ENCODE data around the gene SEMG1.
A peak's percentile ranks its signal among the peaks of the same experiment; 100 is the strongest.

Gene SEMG1

DNA sequence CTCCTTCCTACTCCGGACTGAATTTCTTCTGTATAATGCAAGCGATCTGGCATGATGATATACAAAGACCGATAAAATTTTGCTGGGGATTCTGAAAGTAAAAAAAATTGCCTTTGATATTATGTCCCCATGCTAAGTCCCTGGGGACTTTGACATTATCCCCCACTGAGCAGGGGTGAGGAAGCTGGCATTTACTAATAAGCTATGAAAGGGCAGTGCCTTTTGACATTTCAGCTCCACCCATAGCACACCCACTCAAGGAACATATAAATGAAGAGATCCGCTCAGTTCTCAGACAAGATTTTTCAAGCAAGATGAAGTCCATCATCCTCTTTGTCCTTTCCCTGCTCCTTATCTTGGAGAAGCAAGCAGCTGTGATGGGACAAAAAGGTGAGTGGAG lies 14.2 kb downstream of the SEMG1 start, which contains the start of gene SEMG2:
SEMG2 (plus strand) TSS at position 298 of the 400 bp plus-strand sequence; CDS start at position 315, 17 bp downstream.
- WGBS (ENCODE audit: insufficient coverage): 100% methylated on average over 2 of the region's 4 CpGs

DNA sequence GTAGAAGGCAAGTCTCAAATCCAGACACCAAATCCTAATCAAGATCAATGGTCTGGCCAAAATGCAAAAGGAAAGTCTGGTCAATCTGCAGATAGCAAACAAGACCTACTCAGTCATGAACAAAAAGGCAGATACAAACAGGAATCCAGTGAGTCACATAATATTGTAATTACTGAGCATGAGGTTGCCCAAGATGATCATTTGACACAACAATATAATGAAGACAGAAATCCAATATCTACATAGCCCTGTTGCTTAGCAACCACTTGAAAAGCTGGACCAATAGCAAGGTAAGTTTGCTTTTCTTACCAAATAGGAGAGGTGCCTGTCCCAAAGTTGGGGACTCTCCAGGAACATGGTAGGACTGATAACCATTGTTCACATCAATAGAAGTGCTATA lies 16.3 kb downstream of the SEMG1 start:
- POLR2A ChIA-PET: no interaction called here
- Histone ChIP-seq H3K27me3 (replicated peaks in 2 of 5; ENCODE audit: control insufficient read depth in 4 of 5, insufficient read depth in 5 of 5, low read length in 4 of 5) (peaks cover 4 to 22% (median 15%) of the 10 kb centered on the region in 5 experiments), H3K9me3 (ENCODE audit: control extremely low read depth in 1 of 5, control insufficient read depth in 4 of 5, insufficient read depth in 2 of 5, low read depth in 1 of 5, low read length in 4 of 5) (peaks cover 0 to 2% (median 0%) of the 10 kb centered on the region in 5 experiments), H3K4me3 (ENCODE audit: control insufficient read depth in 1 of 7, extremely low read depth in 1 of 7, insufficient read depth in 4 of 7, low read depth in 2 of 7, low read length in 6 of 7) (no peak overlapping the region), H3K36me3 (ENCODE audit: control insufficient read depth in 4 of 4, insufficient read depth in 4 of 4, low read length in 3 of 4) (no peaks in the 10 kb centered on the region), H3K27ac (ENCODE audit: insufficient read depth in 1 of 2, low read depth in 1 of 2, low read length in 2 of 2, poor library complexity in 1 of 2, severe bottlenecking in 2 of 2) (no peak overlapping the region), H3K4me1 (ENCODE audit: control extremely low read depth in 1 of 4, control insufficient read depth in 4 of 4, insufficient read depth in 4 of 4, low read length in 3 of 4) (no peaks in the 10 kb centered on the region)
- CTCF ChIA-PET: no interaction called here
- no peak for DNase-seq

More for the DNA sequence above, 14.2 kb downstream of the SEMG1 start, which contains the start of gene SEMG2:
- H3K4me3 ChIP-seq (ENCODE audit: control insufficient read depth in 1 of 7, extremely low read depth in 1 of 7, insufficient read depth in 4 of 7, low read depth in 2 of 7, low read length in 6 of 7): no peak within 1 kb of the TSS
- ChIA-PET CTCF (no interaction called here), POLR2A (no interaction called here)
- no peak for DNase-seq
- H3K27me3 ChIP-seq (replicated peaks in 2 of 5; ENCODE audit: control insufficient read depth in 4 of 5, insufficient read depth in 5 of 5, low read length in 4 of 5): peaks cover 4 to 22% (median 6%) of the 10 kb centered on the region in 5 experiments
- no peaks in the 10 kb centered on the region for H3K4me1 ChIP-seq (ENCODE audit: control extremely low read depth in 1 of 4, control insufficient read depth in 4 of 4, insufficient read depth in 4 of 4, low read length in 3 of 4)
- peaks cover 0 to 2% (median 0%) of the 10 kb centered on the region in 5 experiments for H3K9me3 ChIP-seq (ENCODE audit: control extremely low read depth in 1 of 5, control insufficient read depth in 4 of 5, insufficient read depth in 2 of 5, low read depth in 1 of 5, low read length in 4 of 5)
- H3K27ac ChIP-seq (ENCODE audit: insufficient read depth in 1 of 2, low read depth in 1 of 2, low read length in 2 of 2, poor library complexity in 1 of 2, severe bottlenecking in 2 of 2): no peak within 1 kb of the TSS
- no peaks in the 10 kb centered on the region for H3K36me3 ChIP-seq (ENCODE audit: control insufficient read depth in 4 of 4, insufficient read depth in 4 of 4, low read length in 3 of 4)

DNA sequence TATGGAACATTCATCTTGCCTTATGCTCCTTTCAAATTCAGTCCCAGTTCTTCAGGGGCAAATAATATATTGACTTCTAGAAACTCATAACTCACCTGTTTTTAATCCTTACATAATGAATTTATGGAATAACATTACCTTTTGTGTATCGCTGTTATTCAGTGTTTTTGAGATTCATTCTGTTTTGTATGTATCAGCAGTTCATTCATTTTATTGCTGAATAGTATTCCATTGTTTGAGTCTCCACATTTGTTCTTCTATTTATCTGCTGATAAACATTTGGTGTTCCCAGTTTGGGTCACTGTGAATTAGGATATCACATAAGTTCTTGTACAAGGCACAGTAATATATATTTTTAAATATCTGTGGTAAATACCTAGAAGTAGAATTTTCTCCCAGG lies 19.5 kb downstream of the SEMG1 start:
- Histone ChIP-seq H3K9me3 (ENCODE audit: control extremely low read depth in 1 of 5, control insufficient read depth in 4 of 5, insufficient read depth in 2 of 5, low read depth in 1 of 5, low read length in 4 of 5) (peaks cover 0 to 2% (median 0%) of the 10 kb centered on the region in 5 experiments), H3K36me3 (ENCODE audit: control insufficient read depth in 4 of 4, insufficient read depth in 4 of 4, low read length in 3 of 4) (no peaks in the 10 kb centered on the region), H3K4me3 (ENCODE audit: control insufficient read depth in 1 of 7, extremely low read depth in 1 of 7, insufficient read depth in 4 of 7, low read depth in 2 of 7, low read length in 6 of 7) (no peak overlapping the region), H3K4me1 (ENCODE audit: control extremely low read depth in 1 of 4, control insufficient read depth in 4 of 4, insufficient read depth in 4 of 4, low read length in 3 of 4) (no peaks in the 10 kb centered on the region), H3K27me3 (replicated peaks in 2 of 5; ENCODE audit: control insufficient read depth in 4 of 5, insufficient read depth in 5 of 5, low read length in 4 of 5) (peaks cover 5 to 28% (median 20%) of the 10 kb centered on the region in 5 experiments), H3K27ac (ENCODE audit: insufficient read depth in 1 of 2, low read depth in 1 of 2, low read length in 2 of 2, poor library complexity in 1 of 2, severe bottlenecking in 2 of 2) (no peak overlapping the region)
- POLR2A ChIA-PET: no interaction called here
- WGBS (ENCODE audit: insufficient coverage): no CpG with 5 or more reads among the region's 1 CpG
- DNase-seq: no peak
- CTCF ChIA-PET: no interaction called here

DNA sequence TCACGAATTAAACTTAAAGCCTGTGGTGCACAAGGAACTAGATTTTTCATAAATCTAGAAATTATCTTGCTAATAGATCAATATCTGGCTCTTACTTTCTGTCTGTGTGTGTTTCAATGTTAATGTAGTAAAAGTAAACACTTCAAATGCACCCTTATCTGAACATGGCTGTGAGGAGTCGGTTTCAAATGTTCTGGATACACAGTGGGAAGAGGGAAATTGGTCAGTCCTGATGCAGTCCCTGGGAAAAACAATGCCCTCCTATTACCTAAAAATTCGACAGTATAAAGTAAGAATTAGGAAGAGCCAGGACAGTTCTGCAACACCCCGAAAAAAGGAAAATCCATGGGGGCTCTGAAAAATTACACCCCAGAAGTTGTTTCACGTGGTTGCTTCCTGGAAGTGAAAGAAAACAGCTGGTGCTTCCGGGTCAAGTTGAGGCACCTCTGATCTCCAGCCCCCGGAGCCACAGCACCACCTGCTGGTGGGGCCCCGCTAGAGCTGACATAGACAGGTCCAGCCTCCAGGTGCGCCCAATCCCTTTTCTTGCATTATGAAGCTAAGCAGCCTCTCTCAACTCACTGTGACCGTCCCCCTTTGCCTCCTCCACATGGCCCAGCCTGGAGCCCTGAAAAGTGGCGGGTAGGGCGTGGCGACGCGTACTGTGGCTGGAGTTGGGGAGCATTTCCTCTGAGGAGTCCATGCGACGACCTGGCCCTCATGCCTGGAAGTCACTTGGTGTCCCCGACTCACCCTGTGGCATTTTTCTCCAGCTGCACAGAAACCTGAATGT lies 22.6 kb downstream of the SEMG1 start:
- Histone ChIP-seq H3K4me3 (ENCODE audit: control insufficient read depth in 1 of 7, extremely low read depth in 1 of 7, insufficient read depth in 4 of 7, low read depth in 2 of 7, low read length in 6 of 7) (no peak overlapping the region), H3K27ac (ENCODE audit: insufficient read depth in 1 of 2, low read depth in 1 of 2, low read length in 2 of 2, poor library complexity in 1 of 2, severe bottlenecking in 2 of 2) (no peak overlapping the region), H3K4me1 (ENCODE audit: control extremely low read depth in 1 of 4, control insufficient read depth in 4 of 4, insufficient read depth in 4 of 4, low read length in 3 of 4) (no peaks in the 10 kb centered on the region), H3K27me3 (replicated peaks in 2 of 5; ENCODE audit: control insufficient read depth in 4 of 5, insufficient read depth in 5 of 5, low read length in 4 of 5) (peaks cover 4 to 27% (median 14%) of the 10 kb centered on the region in 5 experiments), H3K36me3 (ENCODE audit: control insufficient read depth in 4 of 4, insufficient read depth in 4 of 4, low read length in 3 of 4) (no peaks in the 10 kb centered on the region), H3K9me3 (ENCODE audit: control extremely low read depth in 1 of 5, control insufficient read depth in 4 of 5, insufficient read depth in 2 of 5, low read depth in 1 of 5, low read length in 4 of 5) (peaks cover 0 to 5% (median 0%) of the 10 kb centered on the region in 5 experiments)
- peak; percentile 14 to 37 (median 27) for DNase-seq
- POLR2A ChIA-PET: no interaction called here
- 62% methylated on average over 9 of the region's 18 CpGs for WGBS (ENCODE audit: insufficient coverage)
- CTCF ChIA-PET: interaction anchor here (1.0 kb wide), 1 partner anchor 133 kb away, joined by 3 read pairs; no protein-coding TSS in a partner anchor

DNA sequence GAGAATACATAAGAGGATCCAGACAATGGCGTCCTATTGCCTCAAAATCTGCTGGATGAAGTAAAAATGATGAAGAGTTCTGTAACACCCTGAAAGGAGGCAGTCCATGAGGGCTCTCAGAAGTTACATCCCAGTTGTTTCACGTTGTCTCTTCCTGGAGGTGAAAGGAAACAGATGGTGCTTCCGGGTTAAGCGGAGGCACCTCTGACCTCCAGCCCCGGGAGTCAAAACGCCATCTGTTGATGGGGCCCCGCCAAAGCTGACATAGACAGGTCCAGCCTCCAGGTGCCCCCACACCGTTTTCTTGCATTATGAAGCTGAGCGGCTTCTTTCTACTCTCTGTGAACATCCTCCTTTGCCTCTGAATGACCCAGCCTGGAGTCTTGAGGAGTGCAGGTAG lies 23.8 kb downstream of the SEMG1 start:
- Histone ChIP-seq H3K9me3 (ENCODE audit: control extremely low read depth in 1 of 5, control insufficient read depth in 4 of 5, insufficient read depth in 2 of 5, low read depth in 1 of 5, low read length in 4 of 5) (peaks cover 0 to 13% (median 4%) of the 10 kb centered on the region in 5 experiments), H3K36me3 (ENCODE audit: control insufficient read depth in 4 of 4, insufficient read depth in 4 of 4, low read length in 3 of 4) (no peaks in the 10 kb centered on the region), H3K27me3 (replicated peaks in 2 of 5; ENCODE audit: control insufficient read depth in 4 of 5, insufficient read depth in 5 of 5, low read length in 4 of 5) (peaks cover 4 to 22% (median 13%) of the 10 kb centered on the region in 5 experiments), H3K4me3 (ENCODE audit: control insufficient read depth in 1 of 7, extremely low read depth in 1 of 7, insufficient read depth in 4 of 7, low read depth in 2 of 7, low read length in 6 of 7) (no peak overlapping the region), H3K27ac (ENCODE audit: insufficient read depth in 1 of 2, low read depth in 1 of 2, low read length in 2 of 2, poor library complexity in 1 of 2, severe bottlenecking in 2 of 2) (no peak overlapping the region), H3K4me1 (ENCODE audit: control extremely low read depth in 1 of 4, control insufficient read depth in 4 of 4, insufficient read depth in 4 of 4, low read length in 3 of 4) (no peaks in the 10 kb centered on the region)
- ChIA-PET POLR2A (no interaction called here), CTCF (no interaction called here)
- 87% methylated on average over 9 of the region's 9 CpGs for WGBS (ENCODE audit: insufficient coverage)
- no peak for DNase-seq

DNA sequence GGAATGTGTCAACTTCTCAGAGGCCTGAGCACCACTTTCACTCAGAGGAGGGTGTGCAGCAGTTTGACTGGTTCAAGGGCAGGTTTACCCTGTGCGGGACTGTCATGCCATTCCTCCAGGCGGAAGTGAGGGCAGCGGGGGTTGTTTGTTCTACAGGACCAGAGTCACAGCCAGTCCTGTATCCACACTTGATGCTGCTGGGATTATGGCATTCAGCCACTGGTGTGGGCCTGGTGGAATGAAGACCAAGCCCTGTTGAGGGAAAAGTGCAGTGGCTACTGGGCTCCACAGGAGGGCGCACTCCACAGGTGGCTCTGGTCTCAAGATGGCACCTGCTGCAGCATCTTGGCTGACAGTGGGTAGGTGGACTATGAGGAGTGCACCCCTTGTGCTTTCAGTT lies 29.2 kb downstream of the SEMG1 start:
- DNase-seq: no peak
- Histone ChIP-seq H3K4me1 (ENCODE audit: control extremely low read depth in 1 of 4, control insufficient read depth in 4 of 4, insufficient read depth in 4 of 4, low read length in 3 of 4) (no peaks in the 10 kb centered on the region), H3K36me3 (ENCODE audit: control insufficient read depth in 4 of 4, insufficient read depth in 4 of 4, low read length in 3 of 4) (no peaks in the 10 kb centered on the region), H3K27ac (ENCODE audit: insufficient read depth in 1 of 2, low read depth in 1 of 2, low read length in 2 of 2, poor library complexity in 1 of 2, severe bottlenecking in 2 of 2) (no peak overlapping the region), H3K4me3 (ENCODE audit: control insufficient read depth in 1 of 7, extremely low read depth in 1 of 7, insufficient read depth in 4 of 7, low read depth in 2 of 7, low read length in 6 of 7) (no peak overlapping the region), H3K9me3 (ENCODE audit: control extremely low read depth in 1 of 5, control insufficient read depth in 4 of 5, insufficient read depth in 2 of 5, low read depth in 1 of 5, low read length in 4 of 5) (peaks cover 0 to 15% (median 8%) of the 10 kb centered on the region in 5 experiments), H3K27me3 (replicated peaks in 2 of 5; ENCODE audit: control insufficient read depth in 4 of 5, insufficient read depth in 5 of 5, low read length in 4 of 5) (peaks cover 0 to 32% (median 6%) of the 10 kb centered on the region in 5 experiments)
- POLR2A ChIA-PET: no interaction called here
- WGBS (ENCODE audit: insufficient coverage): 78% methylated on average over 4 of the region's 4 CpGs
- CTCF ChIA-PET: no interaction called here

DNA sequence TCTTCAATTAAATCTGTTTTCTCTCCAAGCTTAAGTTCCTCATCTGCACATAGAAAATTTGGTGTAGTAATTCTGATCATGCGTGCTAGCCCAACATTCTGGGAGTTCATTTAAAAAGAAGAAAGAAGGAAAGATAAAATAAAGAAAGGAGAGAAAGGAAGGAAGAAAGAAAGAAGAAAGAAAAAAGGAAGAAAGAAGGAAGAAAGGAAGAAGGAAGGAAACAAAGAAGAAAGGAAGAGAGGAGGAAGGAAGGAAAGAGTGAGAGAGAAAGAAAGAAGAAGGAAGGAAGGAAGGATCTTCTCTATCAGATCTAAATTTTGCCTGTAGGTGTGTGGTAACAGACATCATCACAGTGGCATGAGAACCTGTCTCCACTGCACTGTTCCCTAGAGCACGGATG lies 31.3 kb downstream of the SEMG1 start:
- 100% methylated on average over 2 of the region's 2 CpGs for WGBS (ENCODE audit: insufficient coverage)
- Histone ChIP-seq H3K4me1 (ENCODE audit: control extremely low read depth in 1 of 4, control insufficient read depth in 4 of 4, insufficient read depth in 4 of 4, low read length in 3 of 4) (no peaks in the 10 kb centered on the region), H3K27me3 (replicated peaks in 2 of 5; ENCODE audit: control insufficient read depth in 4 of 5, insufficient read depth in 5 of 5, low read length in 4 of 5) (peaks cover 0 to 24% (median 2%) of the 10 kb centered on the region in 5 experiments), H3K36me3 (ENCODE audit: control insufficient read depth in 4 of 4, insufficient read depth in 4 of 4, low read length in 3 of 4) (no peaks in the 10 kb centered on the region), H3K4me3 (ENCODE audit: control insufficient read depth in 1 of 7, extremely low read depth in 1 of 7, insufficient read depth in 4 of 7, low read depth in 2 of 7, low read length in 6 of 7) (no peak overlapping the region), H3K27ac (ENCODE audit: insufficient read depth in 1 of 2, low read depth in 1 of 2, low read length in 2 of 2, poor library complexity in 1 of 2, severe bottlenecking in 2 of 2) (no peak overlapping the region), H3K9me3 (ENCODE audit: control extremely low read depth in 1 of 5, control insufficient read depth in 4 of 5, insufficient read depth in 2 of 5, low read depth in 1 of 5, low read length in 4 of 5) (peaks cover 0 to 15% (median 8%) of the 10 kb centered on the region in 5 experiments)
- ChIA-PET POLR2A (no interaction called here), CTCF (no interaction called here)
- DNase-seq: no peak

All from common myeloid progenitor, CD34-positive (primary cell).